ENCODE measurements around the gene GOLGA6C. TPM values are rescaled to one million over a fixed set of nuclear protein-coding genes. Genes with fewer than 3 reads are reported as not detected.
"Not testable (repeated sequence)": the region's sequence is repeated elsewhere in the genome, so short reads cannot be mapped to it uniquely, and the experiment has no call there.

The GOLGA6C gene
- total RNA-seq, 1 experiment from 2014 or later, result not detected

DNA sequence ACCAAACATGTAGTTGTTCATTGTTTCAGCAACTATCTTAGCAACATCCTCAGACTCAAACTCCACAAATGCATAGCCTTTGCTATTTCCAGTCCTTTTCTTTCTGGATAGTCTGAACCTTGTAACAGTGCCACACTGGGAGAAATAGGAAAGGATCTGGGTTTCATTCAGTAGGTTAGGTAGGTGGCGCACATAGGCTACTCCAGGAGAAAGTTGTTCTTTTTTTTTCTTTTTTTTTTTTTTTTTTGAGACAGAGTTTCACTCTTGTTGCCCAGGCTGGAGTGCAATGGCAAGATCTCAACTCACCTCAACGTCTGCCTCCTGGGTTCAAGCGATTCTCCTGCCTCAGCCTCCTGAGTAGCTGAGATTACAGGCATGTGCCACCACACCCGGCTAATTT, 5.8 kb upstream of the GOLGA6C start:
- DNase-seq (ENCODE audit: low spot score), result not testable (repeated sequence)

DNA sequence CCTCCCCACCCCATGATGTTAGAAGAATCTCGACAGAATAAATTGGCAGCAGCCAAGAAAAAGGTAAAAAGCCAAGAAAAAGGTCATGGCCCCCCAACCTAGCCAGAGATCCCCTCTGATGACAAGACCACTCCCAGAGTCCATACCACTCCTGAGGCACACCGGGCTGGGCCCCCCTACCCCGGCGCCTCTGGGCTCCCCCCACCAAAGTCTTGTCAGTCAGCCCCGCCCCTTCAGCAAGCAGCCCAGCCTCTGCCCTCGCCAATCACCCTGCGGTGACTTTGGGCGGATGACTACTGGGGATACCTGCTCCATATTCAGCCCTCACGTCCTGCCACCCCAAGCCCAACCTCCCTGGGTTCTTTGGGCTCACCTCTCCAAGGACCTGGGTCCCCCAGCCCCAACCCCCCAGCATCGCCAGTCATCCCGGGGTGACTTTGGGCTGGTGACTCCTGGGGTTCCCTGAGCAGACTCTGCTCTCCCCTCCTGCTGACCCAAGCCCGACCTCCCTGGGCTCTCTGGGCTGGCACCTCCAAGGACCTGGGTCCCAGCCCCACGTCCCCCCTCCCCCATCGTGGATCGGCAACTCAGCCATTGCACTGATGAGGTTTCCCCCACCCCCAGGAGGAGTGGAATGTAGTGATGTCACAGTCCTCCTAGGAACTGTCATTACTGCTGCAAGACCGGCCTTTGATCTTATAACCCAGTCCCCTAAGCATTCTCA, 648 bp downstream of the GOLGA6C start:
- DNase-seq (ENCODE audit: low spot score), result not testable (repeated sequence)

DNA sequence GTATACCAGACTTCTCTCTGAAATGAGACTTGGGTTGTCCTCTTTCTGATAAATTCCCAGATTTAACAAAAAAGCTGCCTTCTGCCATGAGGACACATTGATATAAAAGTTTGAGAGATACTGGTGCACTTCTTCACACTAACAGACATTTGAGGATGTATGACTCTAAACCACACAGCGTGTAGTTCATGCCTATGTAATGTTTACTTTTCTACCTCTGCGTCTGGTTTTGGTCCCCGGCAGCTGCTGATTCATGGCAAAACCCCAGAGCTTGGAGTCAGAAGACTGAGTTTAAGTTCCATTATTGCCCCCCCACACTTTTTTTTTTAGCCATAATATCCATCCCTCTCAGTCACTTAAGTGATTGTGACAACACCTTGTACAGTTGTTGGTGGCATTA, 1.7 kb downstream of the GOLGA6C start:
- DNase-seq (ENCODE audit: low spot score), result not testable (repeated sequence)

DNA sequence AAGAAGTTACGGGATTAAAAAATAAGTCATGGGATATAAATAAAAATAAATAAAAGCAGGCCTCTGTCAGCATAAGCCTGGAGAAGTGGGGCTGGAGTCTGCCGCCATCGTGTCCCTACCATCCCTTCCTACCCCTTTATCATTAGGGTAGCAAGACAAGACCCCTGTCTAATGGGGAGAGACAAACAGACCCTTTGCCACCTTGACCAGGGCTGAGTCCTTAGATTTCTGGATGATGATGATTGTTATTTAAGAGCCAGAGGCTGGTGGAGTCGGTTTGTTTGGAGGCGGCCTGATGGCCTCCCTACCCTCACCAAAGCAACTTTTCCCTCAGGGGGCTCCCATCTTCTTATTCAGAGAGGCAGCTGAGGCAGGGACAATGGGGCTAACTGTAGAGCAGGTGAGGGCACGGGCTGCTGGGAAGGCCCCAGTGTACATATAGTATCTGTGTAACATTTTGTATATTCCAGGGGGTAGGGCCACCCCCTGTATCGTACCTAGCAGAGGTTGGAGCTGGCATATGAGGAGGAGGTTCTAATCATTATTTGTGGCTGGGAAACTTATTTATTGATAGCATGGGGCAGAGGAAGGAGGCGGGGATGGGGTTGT, 15.7 kb downstream of the GOLGA6C start:
- not testable (repeated sequence) for DNase-seq (ENCODE audit: low spot score)

DNA sequence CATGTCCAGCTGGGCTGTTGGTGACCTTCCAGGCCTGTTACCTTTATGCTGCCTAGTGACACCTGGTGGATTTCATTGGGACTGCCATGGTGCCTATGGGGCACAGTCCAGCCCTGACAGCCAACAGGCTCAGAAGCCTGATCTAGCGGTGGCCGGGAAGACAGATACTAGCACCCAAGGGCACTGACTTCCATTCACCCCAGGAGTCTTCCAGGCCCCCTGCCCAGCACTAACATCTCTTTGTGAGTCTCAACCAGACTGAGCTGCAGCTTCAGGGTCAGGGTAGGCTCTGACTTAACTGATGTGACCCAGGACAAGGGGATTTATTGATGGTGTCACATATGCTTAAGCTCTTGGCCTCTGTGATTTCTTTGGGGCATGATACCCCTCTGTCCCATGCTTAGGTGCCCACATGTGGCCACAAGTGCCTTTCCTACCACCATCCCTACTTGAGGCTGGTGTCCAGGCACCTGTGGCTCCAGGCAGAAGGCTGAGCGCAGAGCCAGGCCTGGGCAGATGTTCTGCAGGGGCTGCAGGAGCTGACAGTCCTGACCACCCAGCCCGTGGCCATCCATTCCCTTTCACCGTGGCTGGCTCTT, 16.5 kb downstream of the GOLGA6C start:
- DNase-seq (ENCODE audit: low spot score), result peak; percentile 64

DNA sequence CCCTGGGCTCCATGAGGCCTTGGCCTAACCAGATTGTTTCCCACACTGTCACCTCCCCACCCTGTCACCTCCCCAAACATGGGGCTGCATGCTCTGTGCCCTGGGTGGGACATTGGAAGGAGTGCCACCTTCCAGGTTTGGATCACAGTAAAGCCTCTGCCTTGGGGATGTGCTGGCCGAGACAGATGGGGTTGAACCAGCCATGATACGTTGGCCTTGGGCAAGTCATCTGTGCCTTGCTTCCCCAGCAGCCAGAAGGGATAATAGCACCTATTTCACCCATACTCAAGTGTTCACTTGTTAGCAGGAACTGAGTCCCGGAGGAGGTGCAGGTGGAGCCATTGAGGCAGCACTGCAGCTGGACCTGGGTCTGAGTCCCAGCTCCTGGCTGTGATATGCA, 17.5 kb downstream of the GOLGA6C start:
- not testable (repeated sequence) for DNase-seq (ENCODE audit: low spot score)

DNA sequence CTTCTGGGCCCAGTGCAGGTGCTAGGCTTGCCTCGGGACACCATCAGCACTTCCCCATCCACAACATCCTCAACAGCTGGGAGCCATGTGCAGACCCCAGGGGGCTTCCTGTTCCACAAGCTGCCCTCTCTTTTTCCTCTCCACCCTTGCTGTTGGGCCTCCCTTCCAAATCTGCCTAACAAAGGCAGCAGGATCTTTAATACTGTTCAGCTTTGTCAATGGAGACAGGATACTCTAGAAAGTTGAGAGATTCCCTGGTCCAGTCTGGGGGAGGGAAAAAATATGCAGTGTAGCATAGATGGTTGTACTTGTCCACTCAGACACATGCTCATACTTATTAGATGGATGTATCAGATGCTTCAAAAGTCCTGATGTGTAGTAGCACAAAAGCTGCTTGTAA, 20.4 kb downstream of the GOLGA6C start:
- DNase-seq (ENCODE audit: low spot score), result not testable (repeated sequence)

DNA sequence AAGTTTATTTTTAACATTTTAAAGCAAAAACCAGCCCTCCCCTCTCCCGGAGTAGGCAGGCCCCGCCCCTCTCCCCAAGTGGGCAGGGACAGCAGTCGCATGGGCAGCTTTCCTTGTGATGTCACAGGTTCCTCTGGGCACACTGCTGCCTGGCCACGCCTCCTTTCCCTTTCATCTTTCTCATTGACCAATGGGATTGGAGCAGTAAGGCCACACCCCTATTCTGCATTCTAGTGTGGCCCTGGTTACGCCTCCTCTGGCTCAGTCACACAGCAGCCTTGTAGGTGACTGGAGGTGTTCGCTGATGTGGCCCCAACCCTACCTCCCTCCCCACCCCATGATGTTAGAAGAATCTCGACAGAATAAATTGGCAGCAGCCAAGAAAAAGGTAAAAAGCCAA, 24.4 kb downstream of the GOLGA6C start, which contains the start of gene GOLGA6D:
TSS of gene GOLGA6D (plus strand) at position 264 of the 400 bp plus-strand sequence. CDS start at position 305, 41 bp downstream.
- DNase-seq (ENCODE audit: low spot score), result not testable (repeated sequence)

DNA sequence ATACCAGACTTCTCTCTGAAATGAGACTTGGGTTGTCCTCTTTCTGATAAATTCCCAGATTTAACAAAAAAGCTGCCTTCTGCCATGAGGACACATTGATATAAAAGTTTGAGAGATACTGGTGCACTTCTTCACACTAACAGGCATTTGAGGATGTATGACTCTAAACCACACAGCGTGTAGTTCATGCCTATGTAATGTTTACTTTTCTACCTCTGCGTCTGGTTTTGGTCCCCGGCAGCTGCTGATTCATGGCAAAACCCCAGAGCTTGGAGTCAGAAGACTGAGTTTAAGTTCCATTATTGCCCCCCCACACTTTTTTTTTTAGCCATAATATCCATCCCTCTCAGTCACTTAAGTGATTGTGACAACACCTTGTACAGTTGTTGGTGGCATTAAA, 26.0 kb downstream of the GOLGA6C start:
- DNase-seq (ENCODE audit: low spot score), result not testable (repeated sequence)

DNA sequence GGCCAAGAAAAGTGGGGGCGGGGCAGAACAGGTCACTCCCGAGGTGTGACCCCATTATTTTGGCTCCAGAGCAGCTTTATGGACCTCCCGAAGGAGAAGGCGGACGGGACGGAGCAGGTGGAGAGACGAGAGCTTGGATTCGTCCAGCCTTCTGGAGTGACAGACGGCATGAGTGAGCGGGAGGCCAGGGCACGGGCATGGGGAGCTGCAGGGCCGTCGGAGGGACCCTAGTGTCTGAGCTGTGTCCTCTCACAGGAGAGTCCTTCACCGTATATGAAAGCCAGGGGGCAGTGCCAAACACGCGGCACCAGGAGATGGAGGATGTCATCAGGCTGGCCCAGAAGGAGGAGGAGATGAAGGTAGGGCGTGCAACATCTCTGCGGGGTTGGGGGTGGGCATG, 35.5 kb downstream of the GOLGA6C start:
- not testable (repeated sequence) for DNase-seq (ENCODE audit: low spot score)

DNA sequence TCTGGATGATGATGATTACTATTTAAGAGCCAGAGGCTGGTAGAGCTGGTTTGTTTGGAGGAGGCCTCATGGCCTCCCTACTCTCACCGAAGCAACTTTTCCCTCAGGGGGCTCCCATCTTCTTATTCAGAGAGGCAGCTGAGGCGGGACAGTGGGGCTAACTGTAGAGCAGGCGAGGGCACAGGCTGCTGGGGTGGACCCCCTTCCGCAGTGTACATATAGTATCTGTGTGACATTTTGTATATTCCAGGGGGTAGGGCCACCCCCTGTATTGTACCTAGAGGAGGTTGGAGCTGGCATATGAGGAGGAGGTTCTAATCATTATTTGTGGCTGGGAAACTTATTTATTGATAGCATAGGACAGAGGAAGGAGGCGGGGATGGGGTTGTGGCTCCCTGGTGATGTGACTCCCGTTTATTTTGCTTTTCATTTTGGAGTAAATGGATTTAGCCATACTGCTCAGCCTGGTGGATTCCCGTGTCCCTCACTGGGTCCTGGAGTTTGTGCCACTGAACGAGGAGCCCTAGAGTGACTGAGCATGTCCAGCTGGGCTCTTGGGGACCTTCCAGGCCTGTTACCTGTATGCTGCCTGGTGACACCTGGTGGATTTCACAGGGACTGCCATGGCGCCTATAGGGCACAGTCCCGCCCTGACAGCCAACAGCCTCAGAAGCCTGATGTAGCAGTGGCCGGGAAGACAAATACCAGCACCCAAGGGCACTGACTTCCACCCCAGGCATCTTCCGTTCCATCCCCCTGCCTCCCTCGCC, 40.6 kb downstream of the GOLGA6C start:
- not testable (repeated sequence) for DNase-seq (ENCODE audit: low spot score)

DNA sequence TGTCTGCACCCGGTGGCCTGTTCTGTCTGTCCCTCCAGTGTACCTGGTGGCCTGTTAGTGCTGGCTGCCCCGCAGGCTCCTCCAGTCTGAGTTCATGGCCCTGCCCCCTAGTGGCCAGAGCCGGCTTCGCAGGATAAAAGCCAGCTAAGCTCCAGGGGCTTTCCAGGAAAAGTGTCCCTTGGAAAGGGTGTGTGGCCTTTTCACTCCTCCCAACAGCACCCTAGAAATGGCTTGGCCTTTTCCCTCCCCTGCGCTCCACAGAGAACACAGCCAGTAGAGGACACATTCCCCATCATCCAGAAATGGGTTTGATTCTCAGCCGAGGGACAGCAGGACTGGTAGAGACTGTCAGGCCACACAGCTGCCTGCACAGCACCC, 41.2 kb downstream of the GOLGA6C start:
- not testable (repeated sequence) for DNase-seq (ENCODE audit: low spot score)

DNA sequence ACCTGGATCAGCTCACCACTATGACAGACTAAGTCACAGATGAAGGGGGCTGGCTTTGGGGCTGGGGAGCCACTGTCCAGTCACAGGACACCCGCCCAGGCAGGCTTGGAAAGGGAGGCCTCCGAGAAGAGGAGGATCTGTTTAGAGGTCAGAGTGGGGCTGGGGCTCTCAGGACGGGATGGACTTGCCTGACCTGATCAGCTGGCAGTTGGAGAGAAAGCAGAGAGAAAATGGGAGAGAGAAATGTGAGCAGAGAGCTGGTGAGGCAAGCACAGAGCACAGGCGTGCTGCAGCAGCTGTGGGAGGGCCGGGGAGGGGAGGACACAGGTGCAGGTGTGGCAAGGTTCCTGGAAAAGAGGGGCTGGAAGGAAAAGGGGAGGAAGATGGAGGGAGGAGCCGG, 41.9 kb downstream of the GOLGA6C start:
- not testable (repeated sequence) for DNase-seq (ENCODE audit: low spot score)

DNA sequence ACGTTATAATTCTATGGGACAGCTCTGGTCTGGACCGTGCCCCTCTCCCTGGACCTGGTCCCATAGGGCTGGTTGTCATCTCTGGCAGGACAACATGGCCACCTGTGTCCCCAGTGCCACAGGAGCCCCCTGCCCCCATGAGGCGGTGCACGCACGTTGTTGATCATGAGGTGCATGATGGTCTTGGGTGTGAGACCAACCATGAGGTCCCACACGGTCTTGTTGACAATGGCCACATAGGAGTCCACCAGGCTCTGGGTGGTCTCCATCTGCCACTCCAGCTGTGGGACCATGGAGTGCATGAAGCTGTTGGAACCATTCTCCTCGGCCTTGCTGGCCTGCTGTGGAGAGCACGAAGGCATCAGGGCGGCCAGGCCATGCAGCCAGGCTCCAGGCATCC, 44.2 kb downstream of the GOLGA6C start:
- no peak for DNase-seq (ENCODE audit: low spot score)

DNA sequence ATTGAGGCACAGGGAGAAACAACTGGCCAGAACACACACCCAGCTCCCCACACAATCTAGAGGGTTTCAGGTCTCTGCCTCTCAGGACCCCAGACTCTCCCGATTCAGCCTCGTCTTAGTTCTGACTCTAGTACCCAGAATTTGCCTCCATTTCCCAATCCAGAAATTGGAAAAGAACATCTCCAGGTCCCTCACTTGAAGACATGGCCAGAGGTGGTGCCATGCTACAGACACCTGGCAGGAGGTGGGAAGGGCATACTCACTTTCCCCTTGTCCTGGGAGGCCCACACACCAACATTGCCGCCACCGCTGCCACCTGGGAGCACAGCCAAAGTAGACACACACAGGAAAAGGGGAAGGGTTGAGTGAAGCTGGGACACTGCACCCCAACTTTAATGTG, 44.6 kb downstream of the GOLGA6C start:
- DNase-seq (ENCODE audit: low spot score), result not testable (repeated sequence)

DNA sequence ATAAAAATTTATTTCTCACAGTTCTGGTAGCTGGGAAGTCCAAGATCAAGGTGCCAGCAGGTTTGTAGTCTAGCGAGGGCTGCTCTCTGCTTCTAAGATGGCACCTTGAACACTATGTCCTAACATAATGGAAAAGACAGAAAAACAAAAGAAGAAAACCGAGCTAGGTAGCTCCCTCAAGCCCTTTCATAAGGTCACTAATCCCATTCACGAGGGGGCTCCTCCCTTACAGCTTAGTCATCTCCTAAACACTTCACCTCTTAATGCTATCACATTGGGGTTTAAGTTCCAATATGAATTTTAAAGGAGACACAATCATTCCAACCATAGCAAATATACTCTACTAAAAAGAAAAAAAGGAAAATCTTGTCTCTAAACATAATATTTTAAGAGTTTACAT, 48.1 kb downstream of the GOLGA6C start:
- DNase-seq (ENCODE audit: low spot score), result no peak

DNA sequence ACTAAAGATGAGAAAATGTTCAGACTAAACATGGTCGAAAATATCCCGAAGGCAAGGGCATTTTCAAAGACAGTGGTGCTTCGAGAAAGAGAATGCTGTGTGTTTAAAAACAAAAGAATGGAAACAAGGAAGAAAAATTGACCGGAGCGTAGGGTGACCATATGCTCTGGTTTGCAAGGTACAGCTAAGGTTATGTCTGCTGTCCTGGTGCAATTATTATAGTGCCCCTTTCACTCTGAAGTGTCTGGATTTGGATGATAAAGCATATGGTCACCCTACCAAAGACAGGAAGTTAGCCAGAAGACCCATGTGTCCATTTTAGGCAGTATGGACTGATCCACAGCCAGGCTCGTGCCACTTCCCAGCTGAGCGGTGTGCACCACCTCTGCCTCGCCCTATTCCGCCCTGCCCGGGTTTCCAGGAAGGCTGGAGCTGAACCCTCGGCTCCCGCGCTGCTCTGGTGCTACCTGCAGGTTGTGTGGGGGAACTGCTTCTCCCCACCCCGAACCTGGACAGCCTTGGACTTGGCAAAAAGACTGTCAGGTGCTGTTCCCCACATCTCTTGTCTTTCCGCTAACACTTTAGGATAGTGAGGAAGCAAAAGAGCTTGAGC, 49.8 kb downstream of the GOLGA6C start:
- DNase-seq (ENCODE audit: low spot score), result peak; percentile 72

DNA sequence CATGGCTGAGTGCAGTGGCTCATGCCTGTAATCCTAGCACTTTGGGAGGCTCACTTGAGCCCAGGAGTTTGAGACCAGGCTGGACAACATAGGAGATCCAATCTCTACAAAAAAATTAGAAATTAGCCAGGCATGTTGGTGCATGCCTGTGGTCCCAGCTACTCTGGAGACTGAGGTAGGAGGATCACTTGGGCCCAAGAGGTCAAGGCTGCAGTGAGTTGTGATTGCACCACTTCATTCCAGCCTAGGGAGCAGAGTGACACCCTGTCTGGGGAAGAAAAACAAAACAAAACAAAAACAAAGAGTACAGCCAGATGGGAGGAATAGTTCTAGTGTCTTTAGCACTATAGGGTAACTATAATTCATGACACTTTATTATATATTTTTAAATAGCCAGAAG, 51.6 kb downstream of the GOLGA6C start:
- no peak for DNase-seq (ENCODE audit: low spot score)

DNA sequence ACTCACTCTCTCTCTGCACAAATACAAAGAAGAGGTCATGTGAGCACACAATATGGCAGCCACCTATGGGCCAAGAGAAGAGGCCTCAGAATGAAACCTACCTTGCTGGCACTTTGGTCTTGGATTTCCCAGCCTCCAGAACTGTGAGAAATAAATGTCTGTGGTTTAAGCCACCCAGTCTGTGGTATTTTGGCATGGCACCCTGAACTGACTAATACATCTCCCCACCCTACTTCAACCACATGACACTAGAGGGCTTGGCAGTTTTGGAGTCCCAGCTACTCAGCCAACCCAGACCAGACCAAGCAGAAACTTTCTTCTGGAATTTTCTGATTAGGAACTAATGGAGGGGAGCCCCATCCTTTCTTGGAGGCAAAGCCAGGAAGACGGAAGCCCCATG, 54.4 kb downstream of the GOLGA6C start:
- DNase-seq (ENCODE audit: low spot score), result peak; percentile 39

DNA sequence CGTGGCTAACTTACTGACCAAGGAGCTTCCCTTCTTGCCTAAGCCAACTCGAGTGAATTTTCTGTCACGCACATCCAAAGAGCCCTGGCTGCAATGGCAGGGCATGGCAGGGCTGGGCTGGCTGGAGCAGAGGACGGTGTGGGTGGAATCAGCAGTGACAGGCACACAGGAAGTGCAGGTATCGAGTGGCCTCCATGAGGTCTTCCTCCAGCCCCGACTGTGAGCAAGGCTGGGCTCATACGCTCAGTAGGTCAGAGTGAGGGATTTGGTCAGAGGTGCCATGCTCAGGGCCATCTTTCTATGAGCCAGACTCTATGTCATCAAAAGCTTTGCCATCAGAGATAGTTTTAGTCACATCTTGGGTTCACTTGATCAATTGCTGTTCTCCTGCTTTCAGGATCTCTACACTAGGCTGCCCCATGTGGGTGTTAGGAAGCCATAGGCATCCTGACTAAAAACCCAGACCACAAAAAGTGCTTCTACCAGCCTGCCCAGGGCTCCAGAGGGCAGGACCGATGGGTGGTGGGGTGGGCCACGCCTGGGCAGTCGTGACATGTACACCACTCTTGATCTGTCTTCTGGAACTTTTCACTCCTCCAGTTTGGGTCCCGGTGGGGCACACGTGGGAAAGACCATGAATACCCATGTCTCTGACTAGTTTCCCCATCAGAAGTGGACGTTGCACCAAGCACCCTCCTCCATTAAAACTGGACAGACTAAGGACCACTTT, 55.1 kb downstream of the GOLGA6C start:
- DNase-seq (ENCODE audit: low spot score), result no peak
